CD4-positive, alpha-beta T cell (primary cell): Measurements from ENCODE around the gene CYTH3. TPM values are rescaled to one million over a fixed set of nuclear protein-coding genes. Genes with fewer than 3 reads are reported as not detected.

Experiments
- ATAC-seq: fragments of 200-7000 bp; cut with Tn5 transposase; one replicate; pipeline ENCODE4 v1.10.0; 2022; ENCODE audit warnings: mild to moderate bottlenecking; ENCODE audit not compliant: poor library complexity
- CTCF ChIA-PET: fragments of 350-600 bp; sonication (Branson Sonifier 250); formaldehyde crosslinking; loops from one replicate; lab custom pipeline; 2021; ENCODE audit warnings: antibody characterized with exemption, inconsistent platforms; lab: Charles Lee
- POLR2A ChIA-PET: fragments of 350-600 bp; sonication (Branson Sonifier 250); formaldehyde crosslinking; loops from one replicate; lab custom pipeline; 2021; ENCODE audit warnings: antibody characterized with exemption, inconsistent platforms; lab: Charles Lee
- DNase-seq, 14 experiments: peaks; one replicate each; pipeline ENCODE4 v3.0.0-alpha.2; 2013 to 2020; ENCODE audit warnings: mixed read lengths in 2 of 14
- H3K27ac ChIP-seq, 2 donors: one replicate each; pipeline versions ENCODE4 v1.5.1 to v1.7.0; 2013; ENCODE audit warnings: low read length in 2 of 2, low read depth in 1 of 2, mild to moderate bottlenecking in 1 of 2
- H3K27me3 ChIP-seq, 2 experiments: 1 replicate in 1 of 2; 2 replicates in 1 of 2; pipeline versions ENCODE4 v1.6.1 to v1.7.0; 2013; ENCODE audit warnings: low read length in 2 of 2, control low read depth in 1 of 2, mild to moderate bottlenecking in 1 of 2, moderate library complexity in 1 of 2; ENCODE audit not compliant: insufficient read depth in 2 of 2, control insufficient read depth in 1 of 2
- H3K36me3 ChIP-seq: one replicate; pipeline ENCODE4 v1.6.1; 2013; ENCODE audit warnings: low read length, control low read depth; ENCODE audit not compliant: insufficient read depth
- H3K4me1 ChIP-seq: one replicate; pipeline ENCODE4 v1.6.1; 2013; ENCODE audit warnings: low read length, control low read depth; ENCODE audit not compliant: insufficient read depth
- H3K4me3 ChIP-seq: one replicate; pipeline ENCODE4 v1.5.1; 2013; ENCODE audit warnings: mild to moderate bottlenecking, low read length, moderate library complexity
- H3K9me3 ChIP-seq, 2 experiments: 1 replicate in 1 of 2; 2 replicates in 1 of 2; pipeline versions ENCODE4 v1.6.1 to v1.7.0; 2013; ENCODE audit warnings: low read length in 2 of 2, mild to moderate bottlenecking in 2 of 2, control low read depth in 1 of 2, moderate library complexity in 1 of 2; ENCODE audit not compliant: control insufficient read depth in 1 of 2, insufficient read depth in 1 of 2
- H3K27ac Mint-ChIP-seq: one replicate; pipeline ENCODE4 v1.8.0; 2020; ENCODE audit warnings: mixed read lengths
- H3K27me3 Mint-ChIP-seq: one replicate; pipeline ENCODE4 v1.8.0; 2021; ENCODE audit warnings: mixed read lengths
- H3K36me3 Mint-ChIP-seq: one replicate; pipeline ENCODE4 v1.8.0; 2021; ENCODE audit warnings: low read depth, mixed read lengths
- H3K4me1 Mint-ChIP-seq: one replicate; pipeline ENCODE4 v1.8.0; 2021; ENCODE audit warnings: low read depth, mixed read lengths
- H3K4me3 Mint-ChIP-seq: one replicate; pipeline ENCODE4 v1.8.0; 2020; ENCODE audit warnings: mild to moderate bottlenecking, mixed read lengths
- H3K9me3 Mint-ChIP-seq: one replicate; pipeline ENCODE4 v1.8.0; 2020; ENCODE audit warnings: mixed read lengths
- intact Hi-C, 2 experiments: fragments of 100-400 bp; cut with DNase I in 1 of 2; cut with micrococcal nuclease in 1 of 2; formaldehyde crosslinking; loops; one replicate each; pipeline versions ENCODE4 v1.15.1 to v1.9.0; 2023 to 2025; cut with DNase I, micrococcal nuclease
- total RNA-seq, 174 experiments: library from RNA in 2 of 174; stranded (reverse) in 2 of 174; gene quantifications; one replicate each; pipeline ENCODE4 v1.2.3 and lab custom pipeline; 2021 to 2026
- TF ChIP-seq, protein P1 (sequence below): fragments of 200-600 bp; IDR thresholded peaks from one replicate; pipeline ENCODE4 v1.8.0; 2022; ENCODE audit warnings: antibody characterized with exemption, mild to moderate bottlenecking

Gene CYTH3
- total RNA-seq, 2 experiments from 2014 or later, result 7.6 to 9.1 TPM

DNA sequence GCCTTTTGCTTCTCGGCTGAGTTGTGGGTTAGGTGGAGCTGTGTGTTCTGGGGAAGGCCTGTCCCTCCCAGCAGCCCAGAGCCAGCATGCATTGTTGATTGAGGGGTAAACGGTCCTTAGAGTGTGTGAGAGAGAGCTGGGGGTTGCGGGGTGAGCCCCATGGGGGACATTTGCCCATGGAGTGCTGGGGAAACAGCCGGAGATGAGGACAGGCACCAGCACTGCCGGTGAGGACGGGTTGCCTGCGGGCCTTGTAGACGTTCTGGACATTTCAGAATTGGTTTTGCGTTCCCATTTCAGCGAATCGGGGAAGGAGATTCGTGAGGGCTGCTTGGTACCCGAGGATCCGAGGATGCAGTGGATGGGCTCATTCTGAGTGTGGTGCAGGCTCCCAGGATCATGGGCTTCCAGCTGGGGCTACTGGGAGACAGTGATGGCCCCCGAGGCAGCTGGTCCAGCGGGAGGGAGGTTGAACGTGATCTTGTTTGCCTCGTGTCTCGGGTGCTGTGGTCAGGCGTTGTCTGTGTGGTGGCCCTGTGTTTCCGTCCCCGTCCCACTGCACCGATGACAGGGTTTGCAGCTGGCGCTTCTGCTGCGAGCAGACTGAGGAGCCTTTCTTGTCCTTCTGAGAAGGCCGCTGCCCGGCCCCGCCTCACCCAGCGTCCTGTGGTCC, 113.9 kb downstream of the CYTH3 start:
- H3K36me3 ChIP-seq, result peaks cover 68% of the 10 kb centered on the region
- no peak for ATAC-seq
- Mint-ChIP-seq H3K27me3 (no peaks in the 10 kb centered on the region), H3K4me1 (peaks cover 3% of the 10 kb centered on the region), H3K4me3 (no peak overlapping the region), H3K36me3 (peaks cover 65% of the 10 kb centered on the region), H3K27ac (no peak overlapping the region), H3K9me3 (no peaks in the 10 kb centered on the region)
- CTCF ChIA-PET, result no interaction called here
- peaks cover 5% of the 10 kb centered on the region for H3K4me1 ChIP-seq
- POLR2A ChIA-PET, result no interaction called here
- no peak overlapping the region for H3K27ac ChIP-seq
- TF ChIP-seq, protein P1, sequence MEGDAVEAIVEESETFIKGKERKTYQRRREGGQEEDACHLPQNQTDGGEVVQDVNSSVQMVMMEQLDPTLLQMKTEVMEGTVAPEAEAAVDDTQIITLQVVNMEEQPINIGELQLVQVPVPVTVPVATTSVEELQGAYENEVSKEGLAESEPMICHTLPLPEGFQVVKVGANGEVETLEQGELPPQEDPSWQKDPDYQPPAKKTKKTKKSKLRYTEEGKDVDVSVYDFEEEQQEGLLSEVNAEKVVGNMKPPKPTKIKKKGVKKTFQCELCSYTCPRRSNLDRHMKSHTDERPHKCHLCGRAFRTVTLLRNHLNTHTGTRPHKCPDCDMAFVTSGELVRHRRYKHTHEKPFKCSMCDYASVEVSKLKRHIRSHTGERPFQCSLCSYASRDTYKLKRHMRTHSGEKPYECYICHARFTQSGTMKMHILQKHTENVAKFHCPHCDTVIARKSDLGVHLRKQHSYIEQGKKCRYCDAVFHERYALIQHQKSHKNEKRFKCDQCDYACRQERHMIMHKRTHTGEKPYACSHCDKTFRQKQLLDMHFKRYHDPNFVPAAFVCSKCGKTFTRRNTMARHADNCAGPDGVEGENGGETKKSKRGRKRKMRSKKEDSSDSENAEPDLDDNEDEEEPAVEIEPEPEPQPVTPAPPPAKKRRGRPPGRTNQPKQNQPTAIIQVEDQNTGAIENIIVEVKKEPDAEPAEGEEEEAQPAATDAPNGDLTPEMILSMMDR, result no peak
- no peaks in the 10 kb centered on the region for H3K27me3 ChIP-seq
- H3K9me3 ChIP-seq, result peaks cover 0 to 4% of the 10 kb centered on the region in 2 experiments
- intact Hi-C loops, result no loop called here
- peak in 1 of 14 experiments; percentile 16 for DNase-seq
- H3K4me3 ChIP-seq, result no peak overlapping the region

DNA sequence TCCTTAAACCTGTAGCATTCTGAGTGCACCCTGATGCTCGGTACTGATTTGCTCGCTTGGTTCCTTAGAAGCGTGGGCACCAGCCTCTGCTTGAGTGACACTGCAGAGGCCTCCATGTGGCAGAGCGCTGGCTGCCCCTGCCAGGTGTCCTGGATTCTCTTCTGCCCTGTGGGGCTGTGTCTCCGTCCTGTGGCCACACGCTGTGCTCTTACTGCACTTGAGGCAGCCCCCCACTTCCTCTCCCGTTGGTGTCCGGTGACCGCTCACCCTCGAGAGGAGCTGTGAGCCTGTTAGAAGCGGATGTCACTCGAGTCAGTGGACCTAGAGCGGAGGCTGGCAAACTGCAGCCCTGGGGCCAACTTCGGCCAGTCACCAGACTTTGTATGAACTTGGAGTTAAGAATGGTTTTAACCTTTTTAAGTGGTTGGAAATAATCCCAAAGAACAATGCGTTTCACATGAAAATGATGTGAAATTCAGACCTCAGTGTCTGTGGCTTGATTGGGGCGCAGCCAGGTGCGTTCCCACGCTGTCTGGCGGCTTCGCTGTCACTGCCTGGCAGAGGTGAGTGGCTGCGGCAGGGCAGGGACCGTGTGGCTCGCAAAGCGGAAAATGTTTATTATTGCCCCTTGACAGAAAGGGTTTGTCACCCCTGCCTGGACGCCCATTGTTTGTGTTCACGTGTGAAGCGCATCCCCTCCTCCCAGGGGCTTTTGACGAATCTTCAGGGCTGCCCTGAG, 114.6 kb downstream of the CYTH3 start:
- DNase-seq, result peak in 1 of 14 experiments; percentile 9
- no peaks in the 10 kb centered on the region for H3K27me3 Mint-ChIP-seq
- intact Hi-C loops, result no loop called here
- no peaks in the 10 kb centered on the region for H3K9me3 Mint-ChIP-seq
- Histone ChIP-seq H3K4me3 (no peak overlapping the region), H3K27me3 (no peaks in the 10 kb centered on the region), H3K36me3 (peaks cover 75% of the 10 kb centered on the region), H3K9me3 (peaks cover 0 to 4% of the 10 kb centered on the region in 2 experiments), H3K4me1 (peaks cover 5% of the 10 kb centered on the region), H3K27ac (no peak overlapping the region)
- peaks cover 3% of the 10 kb centered on the region for H3K4me1 Mint-ChIP-seq
- ATAC-seq, result no peak
- POLR2A ChIA-PET, result no interaction called here
- H3K4me3 Mint-ChIP-seq, result no peak overlapping the region
- no peak overlapping the region for H3K27ac Mint-ChIP-seq
- TF ChIP-seq, protein P1, result no peak
- H3K36me3 Mint-ChIP-seq, result peaks cover 73% of the 10 kb centered on the region
- CTCF ChIA-PET, result no interaction called here

DNA sequence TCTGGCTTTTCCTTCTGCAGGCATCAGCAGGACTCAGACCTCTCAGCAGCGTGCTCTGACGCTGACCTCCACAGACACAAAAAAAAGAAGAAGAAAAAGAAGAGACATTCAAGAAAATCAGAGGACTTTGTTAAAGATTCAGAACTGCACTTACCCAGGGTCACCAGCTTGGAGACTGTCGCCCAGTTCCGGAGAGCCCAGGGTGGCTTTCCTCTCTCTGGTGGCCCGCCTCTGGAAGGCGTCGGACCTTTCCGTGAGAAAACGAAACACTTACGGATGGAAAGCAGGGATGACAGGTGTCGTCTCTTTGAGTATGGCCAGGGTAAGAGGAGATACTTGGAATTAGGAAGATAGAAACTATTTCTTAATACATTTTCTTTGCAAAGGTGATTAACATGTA, 115.7 kb downstream of the CYTH3 start:
- no peak overlapping the region for H3K4me3 ChIP-seq
- no peak overlapping the region for H3K27ac ChIP-seq
- no peaks in the 10 kb centered on the region for H3K4me1 Mint-ChIP-seq
- H3K27me3 ChIP-seq, result no peaks in the 10 kb centered on the region
- H3K36me3 Mint-ChIP-seq, result peaks cover 83% of the 10 kb centered on the region
- H3K36me3 ChIP-seq, result peaks cover 80% of the 10 kb centered on the region
- DNase-seq, result no peak
- no peaks in the 10 kb centered on the region for H3K27me3 Mint-ChIP-seq
- no peak overlapping the region for H3K27ac Mint-ChIP-seq
- CTCF ChIA-PET, result interaction anchor here (0.9 kb wide), 1 partner anchor 9 kb away, joined by 3 read pairs; no protein-coding TSS in a partner anchor
- no peak for ATAC-seq
- H3K9me3 Mint-ChIP-seq, result no peaks in the 10 kb centered on the region
- intact Hi-C loops, result no loop called here
- H3K4me1 ChIP-seq, result no peaks in the 10 kb centered on the region
- no peak overlapping the region for H3K4me3 Mint-ChIP-seq
- peaks cover 0 to 4% of the 10 kb centered on the region in 2 experiments for H3K9me3 ChIP-seq
- TF ChIP-seq, protein P1, result no peak
- POLR2A ChIA-PET, result no interaction called here
